Adipose tissue (tissue), 3 donors: Measurements from ENCODE around the gene AFF1. TPM values are rescaled to one million over a fixed set of nuclear protein-coding genes. Genes with fewer than 3 reads are reported as not detected.
A peak's percentile ranks its signal among the peaks of the same experiment; 100 is the strongest.

Source experiments
- H3K27ac ChIP-seq: one replicate; pipeline ENCODE4 v1.5.1; 2013; ENCODE audit warnings: low read depth, low read length
- WGBS, 3 donors: extraction: QIAGEN DNeasy Blood & Tissue Kit; methylation state at CpG; one replicate each; pipeline ENCODE4 v1.1.7; 2013; 5-methylcytosine and 5-hydroxymethylcytosine counted together
- polyA plus RNA-seq, 3 donors: library from polyadenylated mRNA; stranded (reverse); fragments of 200-250 nt; gene quantifications; one replicate each; pipeline ENCODE4 v1.2.3, GENCODE V29; 2013
- donor health status: healthy with polysubstance abuse.
- donor health status: Bipolar disorder and iron deficiency.
- donor health status: healthy.

Gene AFF1, protein sequence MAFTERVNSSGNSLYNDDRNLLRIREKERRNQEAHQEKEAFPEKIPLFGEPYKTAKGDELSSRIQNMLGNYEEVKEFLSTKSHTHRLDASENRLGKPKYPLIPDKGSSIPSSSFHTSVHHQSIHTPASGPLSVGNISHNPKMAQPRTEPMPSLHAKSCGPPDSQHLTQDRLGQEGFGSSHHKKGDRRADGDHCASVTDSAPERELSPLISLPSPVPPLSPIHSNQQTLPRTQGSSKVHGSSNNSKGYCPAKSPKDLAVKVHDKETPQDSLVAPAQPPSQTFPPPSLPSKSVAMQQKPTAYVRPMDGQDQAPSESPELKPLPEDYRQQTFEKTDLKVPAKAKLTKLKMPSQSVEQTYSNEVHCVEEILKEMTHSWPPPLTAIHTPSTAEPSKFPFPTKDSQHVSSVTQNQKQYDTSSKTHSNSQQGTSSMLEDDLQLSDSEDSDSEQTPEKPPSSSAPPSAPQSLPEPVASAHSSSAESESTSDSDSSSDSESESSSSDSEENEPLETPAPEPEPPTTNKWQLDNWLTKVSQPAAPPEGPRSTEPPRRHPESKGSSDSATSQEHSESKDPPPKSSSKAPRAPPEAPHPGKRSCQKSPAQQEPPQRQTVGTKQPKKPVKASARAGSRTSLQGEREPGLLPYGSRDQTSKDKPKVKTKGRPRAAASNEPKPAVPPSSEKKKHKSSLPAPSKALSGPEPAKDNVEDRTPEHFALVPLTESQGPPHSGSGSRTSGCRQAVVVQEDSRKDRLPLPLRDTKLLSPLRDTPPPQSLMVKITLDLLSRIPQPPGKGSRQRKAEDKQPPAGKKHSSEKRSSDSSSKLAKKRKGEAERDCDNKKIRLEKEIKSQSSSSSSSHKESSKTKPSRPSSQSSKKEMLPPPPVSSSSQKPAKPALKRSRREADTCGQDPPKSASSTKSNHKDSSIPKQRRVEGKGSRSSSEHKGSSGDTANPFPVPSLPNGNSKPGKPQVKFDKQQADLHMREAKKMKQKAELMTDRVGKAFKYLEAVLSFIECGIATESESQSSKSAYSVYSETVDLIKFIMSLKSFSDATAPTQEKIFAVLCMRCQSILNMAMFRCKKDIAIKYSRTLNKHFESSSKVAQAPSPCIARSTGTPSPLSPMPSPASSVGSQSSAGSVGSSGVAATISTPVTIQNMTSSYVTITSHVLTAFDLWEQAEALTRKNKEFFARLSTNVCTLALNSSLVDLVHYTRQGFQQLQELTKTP
- 10 to 100 TPM; 10.0 to 19.8 (median 17.8) TPM for polyA plus RNA-seq

DNA sequence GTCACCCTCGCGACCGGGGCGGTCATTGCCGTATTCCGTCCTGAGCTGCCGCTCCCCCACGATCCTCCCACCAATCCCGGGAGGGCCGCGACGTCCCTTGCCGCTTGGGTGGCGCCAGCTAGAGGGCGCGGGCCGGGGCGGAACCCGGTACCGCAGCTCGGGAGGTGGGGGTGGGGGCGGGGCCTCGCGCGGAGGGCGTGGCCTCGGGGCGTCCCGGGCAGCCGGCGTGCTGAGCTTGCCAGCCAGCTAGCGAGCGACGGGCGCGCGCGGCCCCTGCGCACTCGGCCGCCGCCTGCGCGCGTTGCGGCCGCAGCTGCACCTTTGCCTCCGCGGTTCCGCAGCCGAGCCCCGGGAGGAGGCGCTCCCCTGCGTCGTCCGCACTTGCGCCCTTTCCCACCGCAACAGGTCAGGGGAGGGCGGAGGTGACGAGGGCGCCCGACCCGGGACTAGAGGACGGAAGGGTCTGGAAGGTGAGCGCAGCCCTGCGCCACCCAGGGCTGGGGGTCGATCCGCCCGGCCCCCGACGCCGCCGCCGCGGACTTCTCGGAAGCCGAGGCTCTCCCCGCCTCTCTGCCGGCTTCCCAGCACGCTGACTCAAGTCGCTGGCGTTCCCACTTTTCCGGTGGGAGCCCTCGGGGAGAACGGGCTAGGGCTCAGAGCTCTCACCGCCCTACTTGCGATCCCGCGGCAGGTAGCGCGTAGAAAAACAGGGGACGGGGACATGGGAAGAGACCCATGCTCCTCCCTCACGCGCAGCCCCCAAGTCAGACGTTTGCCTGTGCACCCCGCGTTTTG, at the start of gene AFF1:
TSS of gene AFF1 (plus strand) at position 241 of the 795 bp plus-strand sequence. CDS start 13,523 bp downstream, outside the sequence.
- 0 to 1% (median 0%) methylated on average over 83 to 97 of the region's 97 CpGs for WGBS, 3 donors
- H3K27ac ChIP-seq: peak within 1 kb of the TSS; percentile 94

GRCh38 chr4:86890790-86891189, 44.0 kb upstream of the AFF1 start:
- WGBS, 3 donors: 68 to 77% (median 73%) methylated on average over 7 of the region's 7 CpGs

GRCh38 chr4:86891762-86892635, 42.8 kb upstream of the AFF1 start, which contains the start of gene C4orf36:
C4orf36 (minus strand) TSS chr4:86892422; CDS start chr4:86891520, 902 bp downstream.
- 1% methylated on average over 62 to 84 of the region's 84 CpGs for WGBS, 3 donors
- no peak within 1 kb of the TSS for H3K27ac ChIP-seq

More at GRCh38 chr4:86890790-86891189, 44.0 kb upstream of the AFF1 start:
- H3K27ac ChIP-seq: no peak overlapping the region

DNA sequence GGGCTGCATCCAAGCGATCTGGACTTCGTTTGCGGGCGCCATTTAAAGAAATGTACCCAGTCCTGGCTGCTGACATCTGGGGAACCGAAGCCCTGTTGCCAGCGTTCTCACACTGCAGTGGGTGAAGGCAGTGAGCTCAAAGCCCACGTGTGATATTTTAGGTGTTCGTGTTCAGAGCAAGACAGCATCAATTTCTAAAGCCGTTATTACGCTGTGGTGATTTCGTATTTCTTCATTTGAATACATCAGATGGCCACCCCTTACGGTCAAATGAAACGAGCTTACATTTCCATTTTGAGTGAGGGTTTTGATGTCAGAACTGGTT, 42.2 kb upstream of the AFF1 start:
- H3K27ac ChIP-seq: no peak overlapping the region
- WGBS, 3 donors: 6 to 11% (median 10%) methylated on average over 13 of the region's 13 CpGs

- 92 to 94% (median 93%) methylated on average over 19 of the region's 19 CpGs for WGBS, 3 donors
- H3K27ac ChIP-seq: no peak overlapping the region
These were observed 41.7 kb upstream of the AFF1 start for GRCh38 chr4:86893136-86893535.

DNA sequence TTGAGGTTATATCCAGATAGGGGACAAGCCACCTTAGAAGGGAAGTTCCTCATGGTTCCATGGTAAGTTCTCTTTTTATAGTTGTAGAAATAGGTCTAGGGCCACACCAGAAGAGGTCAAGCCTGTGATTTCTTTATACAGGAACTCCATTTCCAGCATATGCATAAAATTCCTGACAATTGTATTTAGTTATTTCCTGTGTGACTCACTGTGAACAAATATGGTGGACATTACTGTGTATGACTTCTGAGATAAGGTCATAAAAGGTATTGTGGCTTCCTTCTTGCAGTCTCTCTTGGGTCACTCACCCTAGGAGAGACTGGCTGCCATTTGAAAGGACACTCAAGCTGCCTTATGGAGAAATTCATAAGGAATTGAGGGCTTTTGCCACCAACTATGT, 40.4 kb upstream of the AFF1 start:
- no peak overlapping the region for H3K27ac ChIP-seq

DNA sequence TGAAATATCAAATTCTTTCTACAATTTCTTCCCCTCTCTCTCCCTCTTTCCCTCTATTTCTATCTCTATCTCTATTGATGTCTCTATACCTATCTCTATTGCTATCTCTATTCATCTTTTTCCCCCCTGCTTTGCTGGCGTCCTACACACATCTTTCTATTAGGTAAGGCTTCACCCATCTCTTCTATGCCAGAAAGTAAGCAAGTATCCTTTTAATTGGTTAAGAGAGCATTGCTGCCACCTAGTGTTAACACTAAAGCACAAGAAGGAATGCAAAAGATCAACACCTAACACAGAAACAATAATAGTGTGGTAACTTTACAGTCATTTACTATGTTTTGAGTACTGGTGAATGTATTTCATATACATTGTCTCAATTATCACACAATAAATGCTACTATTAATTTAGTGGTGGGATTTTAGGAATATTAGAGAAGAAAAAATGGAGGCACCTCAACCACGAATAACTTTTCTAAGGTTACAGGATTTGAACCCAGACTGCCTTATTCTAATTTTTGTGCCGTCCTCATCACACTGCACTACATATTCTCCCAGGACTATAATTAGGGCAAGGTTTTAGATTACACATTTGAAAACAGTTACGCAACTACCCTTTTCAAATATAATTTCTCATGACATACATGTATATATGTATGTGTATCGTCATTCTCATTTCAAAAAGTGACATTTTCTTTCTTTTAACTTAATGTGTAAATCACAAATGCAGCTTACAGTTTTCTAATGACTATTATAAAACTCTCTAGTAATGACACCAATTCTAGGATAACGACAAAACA, 38.9 kb upstream of the AFF1 start:
- 67 to 71% (median 69%) methylated on average over 6 of the region's 6 CpGs for whole genome bisulfite sequencing, 3 donors

GRCh38 chr4:86896596-86896995, 38.2 kb upstream of the AFF1 start:
- H3K27ac ChIP-seq: no peak overlapping the region
- 49 to 60% (median 52%) methylated on average over 4 of the region's 4 CpGs for WGBS, 3 donors

More for the DNA sequence above, 38.9 kb upstream of the AFF1 start:
- no peak overlapping the region for H3K27ac ChIP-seq

GRCh38 chr4:86898562-86898961, 36.2 kb upstream of the AFF1 start:
- no peak overlapping the region for H3K27ac ChIP-seq
- 90 to 94% (median 93%) methylated on average over 4 of the region's 4 CpGs for WGBS, 3 donors

DNA sequence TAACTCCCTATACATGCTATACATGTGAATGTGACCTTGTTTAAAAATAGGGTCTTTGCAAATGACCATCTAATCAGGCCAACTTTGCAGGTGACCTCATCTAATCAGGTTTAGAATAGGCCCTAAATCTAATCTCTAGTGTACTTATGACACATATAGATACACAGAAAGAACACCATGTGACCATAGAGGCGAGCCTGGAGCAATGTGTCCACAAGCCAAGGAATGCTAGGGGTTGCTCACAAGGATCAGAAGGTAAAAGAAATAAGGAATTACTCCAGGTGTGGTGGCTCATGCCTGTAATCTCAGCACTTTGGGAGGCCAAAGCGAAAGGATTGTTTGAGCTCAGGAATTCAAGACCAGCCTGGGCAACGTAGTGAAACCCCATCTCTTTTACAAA, 32.9 kb upstream of the AFF1 start:
- WGBS, 3 donors: 95 to 98% (median 98%) methylated on average over 3 of the region's 3 CpGs
- H3K27ac ChIP-seq: no peak overlapping the region

DNA sequence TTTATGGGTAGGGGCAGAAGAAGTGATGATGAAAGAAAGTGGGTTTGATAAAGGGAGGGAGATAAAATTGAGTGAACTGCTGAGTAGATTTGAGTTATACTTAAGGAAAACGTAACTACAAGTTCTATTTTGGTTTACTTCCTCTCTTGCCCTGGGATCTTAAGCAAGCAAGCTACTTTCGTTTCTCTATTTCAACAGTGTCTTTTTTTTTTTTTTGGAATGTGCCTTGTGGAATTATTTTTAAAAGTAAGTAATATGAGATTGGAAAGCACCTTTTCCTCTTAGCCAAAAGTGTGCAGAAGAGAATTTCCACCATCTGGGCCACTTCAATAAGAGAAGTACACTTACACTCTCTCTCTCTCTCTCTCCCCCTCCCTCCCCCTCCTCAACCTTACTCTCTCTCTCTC, 26.6 kb upstream of the AFF1 start:
- WGBS, 3 donors: 3 to 32% (median 4%) methylated on average over 2 of the region's 2 CpGs
- H3K27ac ChIP-seq: no peak overlapping the region

GRCh38 chr4:86909546-86910295, 25.1 kb upstream of the AFF1 start:
- WGBS, 3 donors: 52 to 77% (median 63%) methylated on average over 8 of the region's 8 CpGs
- no peak overlapping the region for H3K27ac ChIP-seq

GRCh38 chr4:86910369-86910768, 24.4 kb upstream of the AFF1 start:
- 69 to 93% (median 73%) methylated on average over 5 of the region's 5 CpGs for WGBS, 3 donors
- H3K27ac ChIP-seq: no peak overlapping the region

DNA sequence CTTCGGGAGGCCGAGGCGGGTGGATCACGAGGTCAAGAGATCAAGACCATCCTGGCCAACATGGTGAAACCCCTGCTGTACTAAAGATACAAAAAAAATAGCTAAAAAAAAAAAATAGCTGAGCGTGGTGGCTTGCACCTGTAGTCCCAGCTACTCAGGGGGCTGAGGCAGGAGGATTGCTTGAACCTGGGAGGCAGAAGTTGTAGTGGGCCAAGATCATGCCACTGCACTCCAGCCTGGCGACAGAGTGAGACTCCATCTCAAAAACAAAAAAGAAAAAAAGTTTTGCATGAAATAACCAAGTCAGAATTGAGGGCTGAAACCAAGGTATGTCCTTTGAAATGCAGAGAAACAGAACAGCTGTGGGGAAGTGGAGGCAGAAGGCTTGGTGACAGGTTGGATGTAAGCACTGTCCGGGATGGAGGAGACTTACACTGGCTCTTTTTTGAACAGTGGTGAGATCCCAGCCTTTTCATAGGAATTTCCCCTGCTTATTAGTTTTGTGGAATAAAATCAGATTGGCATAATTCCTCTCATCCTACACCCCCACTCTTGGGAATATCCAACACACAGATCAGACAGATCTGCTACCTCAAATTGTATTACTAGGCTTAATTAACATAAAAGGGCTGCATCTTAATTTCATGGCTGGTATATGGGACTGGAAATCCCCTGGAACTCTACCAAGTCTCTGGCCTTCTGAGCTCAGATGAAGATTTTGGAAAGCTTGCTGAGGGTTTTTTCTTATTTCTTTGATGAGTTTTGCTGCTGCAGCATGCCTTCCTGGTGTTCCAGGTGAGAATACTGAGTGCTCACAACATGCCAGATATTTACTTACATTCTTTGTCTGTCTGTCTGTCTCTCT, 23.8 kb upstream of the AFF1 start:
- WGBS, 3 donors: 75 to 89% (median 76%) methylated on average over 7 of the region's 7 CpGs
- no peak overlapping the region for H3K27ac ChIP-seq

DNA sequence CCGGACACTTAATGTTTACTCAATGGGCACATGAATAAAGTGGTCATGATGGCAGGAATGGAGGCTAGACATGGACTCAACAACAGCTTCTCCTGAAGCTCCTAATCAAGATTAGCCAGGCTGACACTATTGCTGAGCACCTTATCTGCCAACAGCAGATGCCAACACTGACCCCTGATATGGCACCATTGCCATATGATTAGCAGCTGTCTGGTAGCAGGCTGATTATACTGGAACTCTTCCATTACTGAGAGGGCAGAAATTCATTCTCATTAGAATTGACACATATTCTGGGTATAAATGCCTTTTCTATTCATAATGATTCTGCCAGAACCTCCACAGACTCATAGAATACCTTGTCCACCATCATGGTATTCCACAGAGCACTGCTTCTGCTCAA, 18.4 kb upstream of the AFF1 start:
- 0 to 96% (median 45%) methylated on average over 1 of the region's 1 CpG for WGBS, 3 donors
- no peak overlapping the region for H3K27ac ChIP-seq
